Lower leg skin (tissue), 3 donors: Measurements from ENCODE around the gene TAF12.
"Not testable (repeated sequence)": the region's sequence is repeated elsewhere in the genome, so short reads cannot be mapped to it uniquely, and the experiment has no call there.

Experiments
- POLR2A ChIP-seq, 2 donors: fragments of 450-650 bp; IDR thresholded peaks; one replicate each; pipeline ENCODE4 v1.6.1; 2016 to 2017; ENCODE audit warnings: antibody characterized with exemption in 2 of 2, mild to moderate bottlenecking in 1 of 2, moderate library complexity in 1 of 2
- TF ChIP-seq, protein P1 (sequence below), 3 donors: fragments of 450-650 bp; IDR thresholded peaks; one replicate each; pipeline ENCODE4 v1.5.1; 2016; ENCODE audit warnings: antibody characterized with exemption in 3 of 3, mild to moderate bottlenecking in 3 of 3, moderate library complexity in 2 of 3

DNA sequence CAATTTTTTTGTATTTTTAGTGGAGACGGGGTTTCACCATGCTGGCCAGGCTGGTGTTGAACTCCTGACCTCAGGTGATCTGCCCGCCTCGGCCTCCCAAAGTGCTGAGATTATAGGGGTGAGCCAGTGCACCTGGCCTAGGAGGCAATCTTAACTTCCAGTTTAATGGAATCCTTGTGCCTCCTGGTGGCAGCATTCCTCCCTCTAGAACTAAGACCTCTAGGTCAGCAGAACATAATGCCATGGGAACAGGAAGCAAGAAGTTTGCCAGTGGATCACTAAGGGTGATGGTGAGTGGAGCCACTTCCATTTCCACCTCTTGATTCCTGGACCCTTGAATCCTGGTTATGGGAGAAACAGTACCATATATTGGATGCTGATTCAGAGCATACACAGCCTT is 11.0 kb upstream of the TAF12 start:
- TF ChIP-seq, protein P1, sequence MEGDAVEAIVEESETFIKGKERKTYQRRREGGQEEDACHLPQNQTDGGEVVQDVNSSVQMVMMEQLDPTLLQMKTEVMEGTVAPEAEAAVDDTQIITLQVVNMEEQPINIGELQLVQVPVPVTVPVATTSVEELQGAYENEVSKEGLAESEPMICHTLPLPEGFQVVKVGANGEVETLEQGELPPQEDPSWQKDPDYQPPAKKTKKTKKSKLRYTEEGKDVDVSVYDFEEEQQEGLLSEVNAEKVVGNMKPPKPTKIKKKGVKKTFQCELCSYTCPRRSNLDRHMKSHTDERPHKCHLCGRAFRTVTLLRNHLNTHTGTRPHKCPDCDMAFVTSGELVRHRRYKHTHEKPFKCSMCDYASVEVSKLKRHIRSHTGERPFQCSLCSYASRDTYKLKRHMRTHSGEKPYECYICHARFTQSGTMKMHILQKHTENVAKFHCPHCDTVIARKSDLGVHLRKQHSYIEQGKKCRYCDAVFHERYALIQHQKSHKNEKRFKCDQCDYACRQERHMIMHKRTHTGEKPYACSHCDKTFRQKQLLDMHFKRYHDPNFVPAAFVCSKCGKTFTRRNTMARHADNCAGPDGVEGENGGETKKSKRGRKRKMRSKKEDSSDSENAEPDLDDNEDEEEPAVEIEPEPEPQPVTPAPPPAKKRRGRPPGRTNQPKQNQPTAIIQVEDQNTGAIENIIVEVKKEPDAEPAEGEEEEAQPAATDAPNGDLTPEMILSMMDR (IDR thresholded peaks at IDR 0.05): not testable (repeated sequence)
- not testable (repeated sequence) for TF ChIP-seq POLR2A (IDR thresholded peaks at IDR 0.05)
